Measurements from ENCODE around the gene FASTK.

DNA sequence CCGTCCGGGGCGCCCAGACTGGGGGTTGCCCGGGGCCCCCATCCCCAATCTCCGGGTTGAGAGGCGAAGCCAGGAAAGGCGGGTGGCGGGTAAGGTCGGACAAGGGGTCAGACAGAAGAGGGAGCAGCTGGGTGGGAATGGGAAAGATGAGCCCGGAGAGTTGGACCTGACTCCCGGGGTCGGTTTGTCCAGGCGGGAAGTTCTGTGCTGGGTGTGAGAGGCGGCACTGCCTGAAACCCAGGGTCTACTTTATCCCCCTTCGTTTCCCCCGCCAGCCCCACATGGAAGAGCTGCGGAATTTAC lies 20.5 kb downstream of the FASTK start:
- TF ChIP-seq ESRRG (CRISPR knock-in tag; IDR thresholded peaks at IDR 0.05) (no peak), PPARA (CRISPR knock-in tag; IDR thresholded peaks at IDR 0.05; ENCODE audit: borderline replicate concordance) (no peak), OSR1 (CRISPR knock-in tag; IDR thresholded peaks at IDR 0.05) (no peak), CSDC2 (CRISPR knock-in tag; IDR thresholded peaks at IDR 0.05) (no peak)
- TF ChIP-seq, protein P1, sequence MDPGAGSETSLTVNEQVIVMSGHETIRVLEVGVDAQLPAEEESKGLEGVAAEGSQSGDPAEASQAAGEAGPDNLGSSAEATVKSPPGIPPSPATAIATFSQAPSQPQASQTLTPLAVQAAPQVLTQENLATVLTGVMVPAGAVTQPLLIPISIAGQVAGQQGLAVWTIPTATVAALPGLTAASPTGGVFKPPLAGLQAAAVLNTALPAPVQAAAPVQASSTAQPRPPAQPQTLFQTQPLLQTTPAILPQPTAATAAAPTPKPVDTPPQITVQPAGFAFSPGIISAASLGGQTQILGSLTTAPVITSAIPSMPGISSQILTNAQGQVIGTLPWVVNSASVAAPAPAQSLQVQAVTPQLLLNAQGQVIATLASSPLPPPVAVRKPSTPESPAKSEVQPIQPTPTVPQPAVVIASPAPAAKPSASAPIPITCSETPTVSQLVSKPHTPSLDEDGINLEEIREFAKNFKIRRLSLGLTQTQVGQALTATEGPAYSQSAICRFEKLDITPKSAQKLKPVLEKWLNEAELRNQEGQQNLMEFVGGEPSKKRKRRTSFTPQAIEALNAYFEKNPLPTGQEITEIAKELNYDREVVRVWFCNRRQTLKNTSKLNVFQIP (CRISPR knock-in tag; IDR thresholded peaks at IDR 0.05; ENCODE audit: borderline replicate concordance, low read depth), result no peak

All from SK-N-SH treated with all-trans-retinoic acid at 6 μM for 48 hours (cell line).